ENCODE data around the gene PRKCH.

- no peak for TF ChIP-seq CTCF (IDR thresholded peaks at IDR 0.05)
- no peak for TF ChIP-seq POLR2A (IDR thresholded peaks at IDR 0.05)
Observed at GRCh38 chr14:61379639-61380184, 58.3 kb downstream of the PRKCH start.
